ENCODE results near the gene BDKRB1.

DNA sequence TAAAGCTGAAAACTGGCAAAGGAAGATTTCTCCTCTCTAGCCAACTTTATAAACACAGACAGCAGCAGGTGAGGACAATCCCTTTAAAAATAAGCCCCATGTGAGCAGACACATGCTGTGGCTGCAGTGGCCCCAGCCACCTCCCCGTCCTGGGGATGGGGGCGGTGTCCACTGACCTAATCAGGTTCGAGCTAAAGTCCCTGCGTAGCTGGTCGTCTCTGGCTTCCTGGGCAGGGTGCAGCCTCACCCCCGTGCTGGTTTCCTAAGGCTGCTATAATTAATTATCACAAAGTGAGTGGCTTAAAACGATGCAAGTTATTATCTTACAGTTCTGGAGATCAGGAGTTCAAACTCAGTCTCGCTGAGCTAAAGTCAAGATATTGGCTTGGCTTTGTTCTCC, 1.0 kb downstream of the BDKRB1 start:
- TF ChIP-seq, protein P1, sequence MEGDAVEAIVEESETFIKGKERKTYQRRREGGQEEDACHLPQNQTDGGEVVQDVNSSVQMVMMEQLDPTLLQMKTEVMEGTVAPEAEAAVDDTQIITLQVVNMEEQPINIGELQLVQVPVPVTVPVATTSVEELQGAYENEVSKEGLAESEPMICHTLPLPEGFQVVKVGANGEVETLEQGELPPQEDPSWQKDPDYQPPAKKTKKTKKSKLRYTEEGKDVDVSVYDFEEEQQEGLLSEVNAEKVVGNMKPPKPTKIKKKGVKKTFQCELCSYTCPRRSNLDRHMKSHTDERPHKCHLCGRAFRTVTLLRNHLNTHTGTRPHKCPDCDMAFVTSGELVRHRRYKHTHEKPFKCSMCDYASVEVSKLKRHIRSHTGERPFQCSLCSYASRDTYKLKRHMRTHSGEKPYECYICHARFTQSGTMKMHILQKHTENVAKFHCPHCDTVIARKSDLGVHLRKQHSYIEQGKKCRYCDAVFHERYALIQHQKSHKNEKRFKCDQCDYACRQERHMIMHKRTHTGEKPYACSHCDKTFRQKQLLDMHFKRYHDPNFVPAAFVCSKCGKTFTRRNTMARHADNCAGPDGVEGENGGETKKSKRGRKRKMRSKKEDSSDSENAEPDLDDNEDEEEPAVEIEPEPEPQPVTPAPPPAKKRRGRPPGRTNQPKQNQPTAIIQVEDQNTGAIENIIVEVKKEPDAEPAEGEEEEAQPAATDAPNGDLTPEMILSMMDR (IDR thresholded peaks at IDR 0.05): no peak
- no peak for TF ChIP-seq POLR2A (IDR thresholded peaks at IDR 0.05)

All from Peyer's patch (tissue), 4 donors.